GM12891 (cell line): ENCODE data around the gene CRAMP1.

ENCODE experiments used
- PAX5 ChIP-seq: IDR thresholded peaks from 2 replicates; pipeline ENCODE4 v1.6.1; 2011; ENCODE audit warnings: low read length, moderate library complexity, mild to moderate bottlenecking; ENCODE audit not compliant: insufficient read depth, severe bottlenecking
- POLR2A ChIP-seq: IDR thresholded peaks from 2 replicates; pipeline ENCODE4 v1.6.1; 2011; ENCODE audit warnings: low read depth, low read length, control low read depth
- POLR2AphosphoS5 ChIP-seq: IDR thresholded peaks from 2 replicates; pipeline ENCODE4 v1.6.1; 2011; ENCODE audit warnings: low read depth, low read length, control low read depth
- POU2F2 ChIP-seq: IDR thresholded peaks from 2 replicates; pipeline ENCODE4 v1.6.1; 2011; ENCODE audit warnings: low read depth, mild to moderate bottlenecking, control low read depth, low read length, moderate library complexity
- SPI1 ChIP-seq: IDR thresholded peaks from 2 replicates; pipeline ENCODE4 v1.6.1; 2011; ENCODE audit warnings: low read depth, low read length, control low read depth
- TAF1 ChIP-seq: IDR thresholded peaks from 2 replicates; pipeline ENCODE4 v1.6.1; 2011; ENCODE audit warnings: low read depth, low read length, control low read depth

GRCh38 chr16:1688807-1689560 is 76.8 kb downstream of the CRAMP1 start:
- TF ChIP-seq POLR2A (no peak), SPI1 (no peak), POLR2AphosphoS5 (no peak), POU2F2 (no peak), TAF1 (no peak), PAX5 (no peak)
